Fibroblast of skin of back (primary cell): Measurements from ENCODE around the gene NAPG.
"Not testable (repeated sequence)": the region's sequence is repeated elsewhere in the genome, so short reads cannot be mapped to it uniquely, and the experiment has no call there.

Experiments
- DNase-seq: peaks from one replicate; pipeline ENCODE4 v3.0.0-alpha.2; 2013

Gene NAPG

DNA sequence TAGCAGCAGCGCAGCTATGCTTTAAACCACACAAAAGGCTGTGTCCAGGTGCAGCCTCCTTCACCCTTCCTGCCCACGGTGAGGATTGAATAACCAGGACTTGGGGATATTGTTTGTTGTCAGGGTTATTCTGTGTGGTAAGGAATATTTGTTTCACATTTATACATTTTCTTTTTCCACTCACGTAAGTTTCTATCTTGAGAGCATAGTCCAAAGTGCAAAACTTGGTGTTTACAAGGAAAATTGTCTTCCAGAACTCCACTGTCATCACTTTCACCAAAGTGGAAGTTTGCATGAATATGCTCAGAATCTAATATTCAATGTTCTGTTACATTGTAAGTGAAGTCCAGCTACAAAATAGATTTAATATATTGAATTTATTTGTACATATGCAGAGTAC is 26.4 kb downstream of the NAPG start:
- no peak for DNase-seq

DNA sequence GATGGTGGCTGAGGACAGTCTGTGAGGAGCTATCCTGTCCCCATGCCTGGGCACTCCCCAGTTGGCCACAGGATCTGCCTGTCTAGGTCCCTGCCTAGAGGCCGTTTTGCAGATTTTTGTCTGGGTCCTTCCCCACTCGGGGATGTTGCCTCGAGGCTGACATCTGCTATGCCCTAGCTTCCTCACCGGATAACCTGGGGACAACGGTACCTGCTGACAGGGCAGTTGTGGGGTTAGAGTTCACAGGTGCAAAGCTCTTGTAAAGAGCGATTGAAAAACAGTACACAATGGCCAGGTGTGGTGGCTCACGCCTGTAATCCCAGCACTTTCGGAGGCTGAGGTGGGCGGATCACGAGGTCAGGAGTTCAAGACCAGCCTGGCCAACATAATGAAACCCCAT is 30.4 kb downstream of the NAPG start:
- not testable (repeated sequence) for DNase-seq

DNA sequence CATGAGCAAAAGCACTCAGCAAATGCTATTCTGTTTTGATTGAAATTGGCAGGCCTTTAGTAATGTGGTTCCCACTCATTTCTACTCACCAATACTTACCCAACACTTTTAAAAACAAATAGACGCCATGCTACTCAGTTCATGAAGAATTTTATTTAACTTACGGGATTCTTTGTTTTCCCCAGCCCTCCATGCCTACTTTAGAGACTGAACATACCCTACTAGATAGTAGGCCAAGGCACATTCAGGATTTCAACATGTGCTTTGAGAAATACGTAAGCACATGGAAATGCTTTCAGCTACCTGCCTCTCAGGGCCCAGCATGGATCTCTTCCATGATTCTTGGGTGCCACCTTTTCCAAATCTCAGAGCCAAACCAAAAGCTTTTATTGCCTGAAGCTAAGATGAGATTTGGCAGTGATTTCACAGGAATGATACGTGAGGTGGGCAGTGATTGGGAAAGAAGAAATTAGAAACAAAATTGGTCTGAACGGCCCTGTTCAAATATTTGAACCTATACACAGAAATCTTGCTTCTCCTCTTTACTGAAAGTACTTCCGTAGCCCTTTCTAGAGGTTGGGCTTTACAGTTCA is 31.4 kb downstream of the NAPG start:
- no peak for DNase-seq

DNA sequence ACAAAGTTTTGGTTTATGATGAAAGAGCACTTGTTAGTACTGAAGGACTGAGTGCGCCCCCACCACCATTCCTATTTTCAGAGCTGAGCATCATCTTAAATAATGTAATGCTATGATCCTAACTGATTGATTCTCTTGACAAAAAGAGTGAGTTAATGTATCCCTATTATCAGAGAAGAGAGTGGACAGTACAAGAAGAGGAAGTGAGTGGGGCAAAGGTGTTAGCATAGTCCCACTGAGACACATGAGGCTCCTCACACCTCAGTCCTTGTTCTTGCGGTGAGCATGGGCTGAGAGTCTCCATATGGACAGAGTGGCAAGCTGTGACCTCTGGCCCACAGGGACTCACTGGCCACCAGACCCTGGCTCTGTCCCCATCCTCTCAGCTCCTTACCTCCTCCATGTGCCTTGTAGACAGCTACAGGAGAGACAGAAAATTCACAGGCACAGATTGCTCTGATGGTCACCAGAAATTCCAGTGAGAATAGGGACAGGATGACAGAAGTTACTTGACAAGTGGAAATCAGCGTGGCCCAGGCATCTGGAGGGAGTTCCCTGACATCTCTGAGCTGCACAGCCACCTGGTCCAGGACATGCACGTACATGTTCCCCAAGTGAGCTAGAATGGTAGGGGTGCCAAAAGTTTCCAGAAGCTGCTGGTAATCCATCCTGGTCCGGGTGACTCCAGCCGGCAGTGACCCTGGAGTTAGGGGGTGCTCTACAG is 32.6 kb downstream of the NAPG start:
- DNase-seq = no peak

DNA sequence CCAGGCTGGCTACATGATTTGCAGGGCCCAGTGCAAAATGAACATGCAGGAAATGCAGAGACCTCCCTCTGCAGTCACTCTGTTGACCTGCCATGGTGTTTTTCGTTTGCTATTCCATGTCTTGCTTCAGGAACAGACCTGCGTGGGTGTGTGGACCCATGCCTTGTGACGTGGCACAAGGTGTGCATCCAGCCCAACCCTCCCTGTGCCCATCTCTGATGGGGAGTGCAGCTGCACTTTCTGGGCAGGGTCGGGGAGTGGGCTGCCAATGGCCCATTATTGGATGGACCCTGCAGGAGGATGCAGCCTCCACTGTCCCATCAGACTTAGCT is 33.1 kb downstream of the NAPG start:
- no peak for DNase-seq

DNA sequence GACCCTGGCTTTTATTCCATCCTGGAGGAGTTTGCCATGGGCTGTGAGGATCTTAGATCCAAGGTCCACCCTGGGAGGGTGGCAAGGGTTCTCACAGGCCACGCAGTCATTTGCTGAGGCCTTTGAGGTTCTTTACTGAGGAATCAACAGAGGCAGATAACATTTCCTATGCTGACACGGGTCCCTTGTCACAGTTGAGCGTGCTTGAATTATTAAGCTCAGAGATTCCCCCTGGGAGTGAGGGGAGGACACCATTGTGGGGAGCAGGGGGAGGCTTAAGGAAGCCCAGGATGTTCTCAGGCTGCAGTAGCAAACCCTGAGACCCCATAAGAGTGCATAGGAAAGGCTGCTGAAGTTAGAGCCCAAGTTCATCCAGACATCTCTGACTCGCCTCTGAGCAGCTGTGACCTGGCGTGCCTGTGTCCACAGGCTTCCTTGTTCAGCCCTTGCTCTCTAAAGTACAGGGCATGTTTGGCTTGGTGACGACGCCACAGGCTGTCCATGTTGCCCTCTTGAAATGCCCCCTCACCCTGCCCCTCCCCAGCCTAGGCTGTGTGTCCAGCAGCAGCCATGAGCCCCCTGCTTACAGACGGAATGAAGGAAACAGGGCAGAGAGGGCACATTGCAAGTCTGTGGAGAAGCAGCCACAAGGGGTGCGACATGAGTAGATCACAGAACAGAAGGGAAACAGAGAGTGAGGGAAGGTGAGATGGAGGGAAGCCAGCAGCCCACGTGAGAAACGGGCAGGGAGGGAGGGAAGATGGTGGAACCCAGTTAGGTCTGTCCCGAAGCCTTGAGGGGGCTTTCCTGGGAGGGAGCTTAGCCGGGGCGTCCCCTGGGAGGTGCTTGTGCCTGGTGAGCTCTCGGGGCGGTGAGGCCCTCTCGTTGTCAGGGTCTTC is 34.0 kb downstream of the NAPG start:
- DNase-seq = no peak

DNA sequence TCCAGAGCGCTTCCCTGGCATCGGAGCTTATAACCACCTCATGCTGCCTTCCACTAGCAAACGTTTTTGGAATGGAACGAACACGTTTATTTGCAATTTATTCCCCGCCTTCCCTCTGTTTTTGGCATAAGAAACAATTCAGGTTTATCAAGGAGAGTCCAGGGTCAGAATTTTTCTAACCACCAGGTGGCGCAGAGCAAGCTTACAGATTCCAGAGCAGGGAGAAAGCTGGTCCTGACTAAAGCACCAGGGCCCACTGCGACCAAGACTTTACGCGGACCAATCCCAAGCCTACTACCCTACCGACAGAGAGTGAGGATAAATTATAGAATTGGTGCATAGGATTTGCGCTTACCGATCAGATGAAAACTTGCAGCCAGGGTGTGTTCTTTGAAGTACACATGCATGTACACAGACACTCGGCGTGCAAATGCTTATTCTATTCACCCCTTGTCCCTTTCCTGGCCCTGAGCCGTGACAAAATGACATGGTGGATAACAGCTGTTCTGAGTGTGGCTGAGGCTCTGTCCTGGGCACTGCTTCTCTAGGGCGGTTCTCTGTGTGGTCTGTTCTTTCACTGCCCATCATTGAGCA is 34.7 kb downstream of the NAPG start:
- peak; percentile 73 for DNase-seq

DNA sequence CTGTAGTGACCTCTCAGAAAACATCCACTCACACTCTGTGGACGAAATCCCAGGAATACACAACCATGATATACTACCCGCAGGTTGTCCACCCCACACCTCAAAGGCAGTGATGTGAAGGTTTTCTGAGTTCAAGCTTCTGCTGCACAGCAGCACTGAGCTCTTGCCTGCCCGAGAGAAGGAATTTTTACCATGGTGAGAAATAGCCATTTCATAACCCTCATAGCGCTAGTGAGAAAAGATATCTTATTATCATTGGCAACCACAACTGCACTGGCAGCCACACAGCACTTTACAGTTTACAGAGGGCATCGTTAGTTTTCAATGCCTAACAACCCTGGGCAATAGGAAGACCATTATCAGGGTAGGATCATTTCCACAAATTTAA is 36.9 kb downstream of the NAPG start:
- DNase-seq = peak; percentile 45

DNA sequence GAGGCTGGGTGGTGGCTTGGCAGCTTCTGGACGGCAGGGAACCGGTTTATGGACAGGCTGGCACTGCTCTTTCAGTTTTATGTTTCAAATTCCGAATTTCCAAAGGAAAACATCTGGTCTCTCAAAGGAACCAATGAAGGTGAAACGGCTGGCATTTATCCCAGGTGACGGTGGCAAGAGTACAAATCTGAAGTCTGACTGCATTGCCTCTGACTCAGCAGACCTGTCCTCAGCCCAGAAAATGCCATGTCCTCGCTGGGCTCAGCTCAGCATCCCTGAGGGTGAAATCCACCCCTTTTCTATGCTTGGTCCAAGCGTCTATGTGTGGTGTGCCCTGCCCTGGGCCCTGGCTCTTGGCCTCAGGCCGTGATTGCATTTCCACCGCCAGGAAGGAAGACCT is 38.1 kb downstream of the NAPG start:
- no peak for DNase-seq

DNA sequence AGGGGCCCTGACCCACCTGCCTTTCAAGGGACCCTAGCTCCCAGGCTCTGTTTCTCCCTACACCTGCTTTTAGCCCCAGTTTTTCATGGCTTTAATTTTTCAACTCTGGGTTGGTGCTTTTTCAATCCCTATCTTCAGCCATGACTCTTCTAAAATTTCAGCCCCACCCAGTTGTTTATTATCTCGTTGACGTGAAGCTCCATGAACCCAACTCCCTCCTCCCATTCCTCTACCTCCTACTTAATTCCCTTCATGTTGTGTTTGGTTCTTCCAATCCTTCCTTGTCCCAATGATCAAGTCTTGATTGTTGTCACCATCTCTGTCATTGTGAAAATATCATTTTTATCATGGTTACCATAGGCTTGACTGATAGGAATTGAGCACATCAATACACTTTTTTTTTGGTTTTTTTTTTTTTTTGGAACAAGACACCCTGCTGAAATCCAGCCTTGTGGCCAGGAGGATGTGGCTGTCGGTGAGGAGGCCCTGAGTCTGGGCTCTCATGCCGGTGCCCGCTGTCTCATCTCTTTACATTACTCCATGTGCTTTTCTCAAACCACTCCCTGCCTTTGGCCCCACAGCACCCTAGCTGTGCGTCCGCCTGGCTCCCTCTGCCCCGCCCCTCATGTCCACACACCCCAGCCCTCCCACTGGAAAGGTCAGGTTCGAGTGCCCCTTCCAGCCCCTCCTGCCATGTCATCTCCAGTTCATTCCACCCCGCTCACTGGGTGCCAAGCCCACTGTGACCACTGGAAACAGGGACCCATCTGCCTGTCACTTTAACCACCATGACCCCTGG is 39.3 kb downstream of the NAPG start:
- DNase-seq = no peak

DNA sequence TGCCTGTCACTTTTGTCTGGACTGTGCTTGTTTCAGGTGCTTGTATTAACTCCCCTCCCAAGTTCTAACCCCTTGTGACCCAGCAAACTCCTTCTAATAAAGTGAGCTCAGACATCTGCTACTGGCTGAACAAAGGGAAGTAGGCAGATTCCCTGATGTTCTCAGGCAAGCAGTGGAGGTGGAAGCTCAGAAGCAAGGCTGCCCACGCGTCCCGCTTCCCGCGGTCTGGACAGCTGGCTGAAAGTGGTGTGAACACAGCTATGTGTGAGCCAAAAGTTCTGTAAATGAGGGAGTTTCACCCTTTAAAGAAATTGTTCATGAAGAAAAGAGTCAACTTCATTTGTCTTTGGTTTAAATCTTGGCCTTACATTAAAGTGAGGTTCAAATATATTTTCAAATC is 40.0 kb downstream of the NAPG start:
- DNase-seq = no peak

DNA sequence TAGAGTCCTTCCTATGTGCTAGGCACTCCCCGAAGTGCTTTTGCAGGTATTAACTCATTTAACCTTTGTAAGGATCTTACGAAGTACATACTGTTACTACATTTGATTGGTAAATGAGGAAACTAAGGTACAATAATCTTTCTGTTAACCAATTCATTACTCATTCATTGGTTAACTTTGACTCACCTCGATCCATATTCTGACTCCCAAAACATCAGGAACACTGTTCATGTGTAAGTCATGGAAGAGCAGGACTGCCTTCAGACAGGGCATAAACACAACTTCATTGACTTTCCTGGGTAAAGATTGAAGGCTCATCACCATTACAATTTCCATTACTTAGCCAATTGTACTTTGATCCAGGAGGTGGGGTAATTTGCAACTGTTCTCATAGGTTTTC is 40.6 kb downstream of the NAPG start:
- no peak for DNase-seq

DNA sequence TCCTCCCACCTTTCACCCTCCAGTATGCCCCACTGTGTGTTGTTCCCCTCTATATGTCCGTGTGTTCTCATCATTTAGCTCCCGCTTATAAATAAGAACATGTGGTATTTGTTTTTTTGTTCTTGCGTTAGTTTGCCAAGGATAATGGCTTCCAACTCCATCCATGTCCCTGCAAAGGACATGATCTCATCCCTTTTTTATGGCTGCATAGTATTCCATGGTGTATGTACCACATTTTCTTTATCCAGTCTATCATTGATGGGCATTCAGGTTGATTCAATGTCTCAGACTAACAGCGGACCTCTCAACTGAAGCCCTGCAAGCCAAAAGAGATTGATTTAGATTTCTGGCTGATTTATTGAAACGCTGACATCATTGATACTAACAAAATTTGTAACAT is 44.1 kb downstream of the NAPG start:
- DNase-seq = not testable (repeated sequence)

DNA sequence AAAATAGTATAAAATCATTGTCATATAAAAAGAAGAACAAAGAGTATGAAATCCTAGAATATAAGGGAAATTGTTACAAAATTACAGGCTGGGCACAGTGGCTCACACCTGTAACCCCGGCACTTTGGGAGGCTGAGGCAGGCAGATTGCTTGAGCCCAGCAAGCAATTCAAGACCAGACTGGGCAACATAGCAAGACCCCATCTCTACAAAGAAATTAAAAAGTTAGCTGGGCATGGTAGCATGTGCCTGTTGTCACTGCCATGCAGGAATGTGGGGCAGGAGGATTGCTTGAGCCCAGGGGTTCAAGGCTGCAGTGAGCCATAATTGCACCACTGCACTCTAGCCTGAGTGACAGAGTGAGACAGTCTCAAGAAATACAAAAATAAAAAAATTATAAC is 44.8 kb downstream of the NAPG start:
- DNase-seq = no peak

DNA sequence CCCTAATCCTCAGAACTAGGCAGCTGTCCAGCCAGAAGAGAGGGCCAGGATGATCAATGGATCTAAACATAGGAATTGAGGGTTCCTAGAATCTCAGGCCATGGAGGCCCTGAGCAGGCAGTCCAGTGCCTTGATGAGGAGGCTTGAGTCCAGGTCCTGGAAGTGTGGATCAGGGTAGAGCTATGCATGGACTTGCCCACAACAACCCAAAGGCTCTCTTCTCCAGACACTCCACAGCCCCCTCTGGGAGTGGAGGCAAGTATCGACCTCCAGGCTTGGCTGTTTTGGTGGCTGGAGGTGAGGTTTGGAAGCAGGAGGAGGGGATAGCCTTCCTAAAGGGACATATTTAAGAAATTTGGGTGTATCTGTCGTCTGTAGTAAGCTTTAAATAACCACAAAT is 45.7 kb downstream of the NAPG start:
- DNase-seq = no peak

DNA sequence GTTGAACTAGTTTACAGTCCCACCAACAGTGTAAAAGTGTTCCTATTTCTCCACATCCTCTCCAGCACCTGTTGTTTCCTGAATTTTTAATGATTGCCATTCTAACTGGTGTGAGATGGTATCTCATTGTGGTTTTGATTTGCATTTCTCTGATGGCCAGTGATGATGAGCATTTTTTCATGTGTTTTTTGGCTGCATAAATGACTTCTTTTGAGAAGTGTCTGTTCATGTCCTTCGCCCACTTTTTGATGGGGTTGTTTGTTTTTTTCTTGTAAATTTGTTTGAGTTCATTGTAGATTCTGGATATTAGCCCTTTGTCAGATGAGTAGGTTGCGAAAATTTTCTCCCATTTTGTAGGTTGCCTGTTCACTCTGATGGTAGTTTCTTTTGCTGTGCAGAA is 47.4 kb downstream of the NAPG start:
- DNase-seq = not testable (repeated sequence)

DNA sequence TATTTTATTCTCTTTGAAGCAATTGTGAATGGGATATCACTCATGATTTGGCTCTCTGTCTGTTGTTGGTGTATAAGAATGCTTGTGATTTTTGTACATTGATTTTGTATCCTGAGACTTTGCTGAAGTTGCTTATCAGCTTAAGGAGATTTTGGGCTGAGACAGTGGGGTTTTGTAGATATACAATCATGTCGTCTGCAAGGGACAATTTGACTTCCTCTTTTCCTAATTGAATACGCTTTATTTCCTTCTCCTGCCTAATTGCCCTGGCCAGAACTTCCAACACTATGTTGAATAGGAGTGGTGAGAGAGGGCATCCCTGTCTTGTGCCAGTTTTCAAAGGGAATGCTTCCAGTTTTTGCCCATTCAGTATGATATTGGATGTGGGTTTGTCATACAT is 48.6 kb downstream of the NAPG start:
- DNase-seq = not testable (repeated sequence)

DNA sequence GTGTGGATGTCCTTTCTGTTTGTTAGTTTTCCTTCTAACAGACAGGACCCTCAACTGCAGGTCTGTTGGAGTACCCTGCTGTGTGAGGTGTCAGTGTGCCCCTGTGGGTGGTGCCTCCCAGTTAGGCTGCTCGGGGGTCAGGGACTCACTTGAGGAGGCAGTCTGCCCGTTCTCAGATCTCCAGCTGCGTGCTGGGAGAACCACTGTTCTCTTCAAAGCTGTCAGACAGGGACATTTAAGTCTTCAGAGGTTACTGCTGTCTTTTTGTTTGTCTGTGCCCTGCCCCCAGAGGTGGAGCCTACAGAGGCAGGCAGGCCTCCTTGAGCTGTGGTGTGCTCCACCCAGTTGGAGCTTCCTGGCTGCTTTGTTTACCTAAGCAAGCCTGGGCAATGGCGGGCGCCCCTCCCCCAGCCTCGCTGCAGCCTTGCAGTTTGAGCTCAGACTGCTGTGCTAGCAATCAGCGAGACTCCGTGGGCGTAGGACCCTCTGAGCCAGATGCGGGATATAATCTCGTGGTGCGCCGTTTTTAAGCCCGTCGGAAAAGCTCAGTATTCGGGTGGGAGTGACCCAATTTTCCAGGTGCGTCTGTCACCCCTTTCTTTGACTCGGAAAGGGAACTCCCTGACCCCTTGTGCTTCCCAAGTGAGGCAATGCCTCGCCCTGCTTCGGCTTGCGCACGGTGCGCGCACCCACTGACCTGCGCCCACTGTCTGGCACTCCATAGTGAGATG is 52.2 kb downstream of the NAPG start:
- DNase-seq = not testable (repeated sequence)

DNA sequence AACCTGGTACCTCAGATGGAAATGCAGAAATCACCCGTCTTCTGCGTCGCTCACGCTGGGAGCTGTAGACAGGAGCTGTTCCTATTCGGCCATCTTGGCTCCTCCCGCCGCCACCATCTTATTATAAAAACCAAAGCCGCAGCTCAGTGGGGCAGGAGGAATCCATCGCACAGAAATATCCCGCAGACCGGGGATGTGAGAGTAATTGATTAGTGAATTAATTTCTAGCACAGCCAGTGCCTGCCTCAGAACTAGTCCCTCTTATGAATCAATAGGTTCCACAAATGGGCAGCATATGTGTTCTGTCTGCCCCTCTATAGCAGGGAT is 52.7 kb downstream of the NAPG start:
- not testable (repeated sequence) for DNase-seq

DNA sequence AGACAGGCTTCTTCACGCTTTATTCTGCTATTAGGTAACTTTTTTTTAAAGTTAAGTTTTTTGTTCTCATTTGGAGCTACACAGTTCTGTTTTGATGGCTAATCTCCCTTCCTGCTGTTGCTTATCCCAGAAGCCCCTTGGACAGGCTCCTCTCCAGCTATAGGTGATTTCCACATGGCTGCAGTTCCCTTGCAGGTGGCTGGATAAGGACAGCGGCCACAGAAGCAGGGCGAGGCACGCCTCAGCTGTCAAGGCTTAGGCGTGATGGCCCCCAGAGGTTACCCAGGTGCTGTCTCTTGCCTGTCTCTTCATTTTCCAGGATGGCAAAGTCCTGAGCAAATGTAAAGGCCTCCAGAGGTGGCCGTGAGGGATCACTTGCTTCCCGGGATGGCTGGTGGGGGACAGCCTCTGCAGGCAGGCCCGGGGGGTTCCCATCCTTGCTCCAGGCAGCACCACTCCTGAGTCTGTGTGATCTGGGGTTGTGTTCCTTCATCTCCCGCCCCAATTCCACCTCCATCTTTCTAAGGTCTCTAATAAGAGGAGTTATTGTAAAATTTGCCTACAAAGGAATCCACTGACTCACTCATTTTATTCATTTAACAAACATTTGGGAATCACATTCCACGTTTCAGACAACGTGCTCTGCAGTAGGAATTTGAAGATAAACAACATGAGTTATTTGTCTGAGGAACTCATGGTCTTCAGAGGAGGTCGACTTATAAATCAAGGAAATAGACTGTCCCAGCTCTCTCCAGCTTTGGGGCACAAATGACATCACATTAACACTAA is 53.4 kb downstream of the NAPG start:
- peak; percentile 95 for DNase-seq

DNA sequence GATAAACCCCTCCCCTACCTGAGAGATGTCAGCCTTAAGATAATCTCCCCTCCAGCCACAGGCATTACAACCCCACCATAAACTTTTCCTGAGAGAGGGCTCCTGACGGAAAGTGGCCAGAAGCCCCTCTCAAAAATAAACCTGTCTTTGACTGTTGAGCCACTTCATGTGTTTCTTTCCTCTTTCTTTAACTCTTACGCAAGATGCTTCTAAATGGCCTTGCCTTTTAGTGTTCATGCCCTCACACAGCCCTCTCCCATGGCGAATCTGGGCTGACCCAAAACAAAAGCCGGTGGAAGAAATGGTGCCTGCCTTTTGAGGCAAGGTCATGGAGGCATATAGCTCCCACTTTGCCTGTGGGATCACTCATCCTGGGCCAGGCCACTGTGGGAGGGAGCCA is 54.4 kb downstream of the NAPG start:
- no peak for DNase-seq
